GM21390 (cell line): ENCODE results near the gene EIF2B4.
"Not testable (repeated sequence)": the region's sequence is repeated elsewhere in the genome, so short reads cannot be mapped to it uniquely, and the experiment has no call there.

Source experiments
- ATAC-seq: cut with Tn5 transposase; IDR thresholded peaks from one replicate; pipeline ENCODE4 v1.9.1; 2021; ENCODE audit not compliant: unreplicated experiment

Gene EIF2B4

GRCh38 chr2:27378096-27378808 lies 8.1 kb upstream of the EIF2B4 start:
- no peak for ATAC-seq

- ATAC-seq: no peak
Observed at GRCh38 chr2:27377618-27378095, 7.5 kb upstream of the EIF2B4 start.

GRCh38 chr2:27376866-27377617 lies 6.9 kb upstream of the EIF2B4 start:
- ATAC-seq: no peak

GRCh38 chr2:27376151-27376865 lies 6.2 kb upstream of the EIF2B4 start:
- ATAC-seq: no peak

GRCh38 chr2:27375513-27376099 lies 5.5 kb upstream of the EIF2B4 start:
- no peak for ATAC-seq

- no peak for ATAC-seq
Observed at GRCh38 chr2:27373567-27373966, 3.4 kb upstream of the EIF2B4 start.

GRCh38 chr2:27372937-27373336 lies 2.8 kb upstream of the EIF2B4 start:
- no peak for ATAC-seq

GRCh38 chr2:27370816-27371620 lies 880 bp upstream of the EIF2B4 start:
- peak; percentile 32 for ATAC-seq

GRCh38 chr2:27369471-27370025 lies 590 bp downstream of the EIF2B4 start:
- peak; percentile 6 for ATAC-seq

- no peak for ATAC-seq
Observed at GRCh38 chr2:27363933-27364332, 6.2 kb downstream of the EIF2B4 start.

GRCh38 chr2:27362678-27363420 lies 7.3 kb downstream of the EIF2B4 start:
- ATAC-seq: no peak

GRCh38 chr2:27356382-27357181 lies 13.6 kb downstream of the EIF2B4 start, which contains the start of gene GTF3C2:
Gene GTF3C2 (minus strand): TSS chr2:27356764. CDS start chr2:27343554, 13,210 bp downstream.
- peak; percentile 78 for ATAC-seq

GRCh38 chr2:27356056-27356381 lies 14.1 kb downstream of the EIF2B4 start:
- ATAC-seq: peak; percentile 27

- ATAC-seq: no peak
Observed at GRCh38 chr2:27354597-27354927, 15.6 kb downstream of the EIF2B4 start.

- no peak for ATAC-seq
Observed at GRCh38 chr2:27353762-27354596, 16.2 kb downstream of the EIF2B4 start.

GRCh38 chr2:27353386-27353761 lies 16.8 kb downstream of the EIF2B4 start:
- not testable (repeated sequence) for ATAC-seq

- ATAC-seq: no peak
Observed at GRCh38 chr2:27351802-27352598, 18.1 kb downstream of the EIF2B4 start.
